Astrocyte (in vitro differentiated cells and primary cell): ENCODE results near the gene SMOC2.

ENCODE experiments used
- EZH2 ChIP-seq: IDR thresholded peaks from 2 replicates; pipeline ENCODE4 v1.6.1; 2012; ENCODE audit warnings: mild to moderate bottlenecking, low read length, inconsistent platforms; ENCODE audit not compliant: insufficient read depth
- TF ChIP-seq, protein P1 (sequence below): IDR thresholded peaks from 2 replicates; pipeline ENCODE4 v1.5.1; 2011; ENCODE audit warnings: low read depth, mild to moderate bottlenecking, inconsistent platforms, low read length, moderate library complexity; ENCODE audit not compliant: insufficient read depth

GRCh38 chr6:168571268-168571667 lies 130.3 kb downstream of the SMOC2 start:
- TF ChIP-seq, protein P1, sequence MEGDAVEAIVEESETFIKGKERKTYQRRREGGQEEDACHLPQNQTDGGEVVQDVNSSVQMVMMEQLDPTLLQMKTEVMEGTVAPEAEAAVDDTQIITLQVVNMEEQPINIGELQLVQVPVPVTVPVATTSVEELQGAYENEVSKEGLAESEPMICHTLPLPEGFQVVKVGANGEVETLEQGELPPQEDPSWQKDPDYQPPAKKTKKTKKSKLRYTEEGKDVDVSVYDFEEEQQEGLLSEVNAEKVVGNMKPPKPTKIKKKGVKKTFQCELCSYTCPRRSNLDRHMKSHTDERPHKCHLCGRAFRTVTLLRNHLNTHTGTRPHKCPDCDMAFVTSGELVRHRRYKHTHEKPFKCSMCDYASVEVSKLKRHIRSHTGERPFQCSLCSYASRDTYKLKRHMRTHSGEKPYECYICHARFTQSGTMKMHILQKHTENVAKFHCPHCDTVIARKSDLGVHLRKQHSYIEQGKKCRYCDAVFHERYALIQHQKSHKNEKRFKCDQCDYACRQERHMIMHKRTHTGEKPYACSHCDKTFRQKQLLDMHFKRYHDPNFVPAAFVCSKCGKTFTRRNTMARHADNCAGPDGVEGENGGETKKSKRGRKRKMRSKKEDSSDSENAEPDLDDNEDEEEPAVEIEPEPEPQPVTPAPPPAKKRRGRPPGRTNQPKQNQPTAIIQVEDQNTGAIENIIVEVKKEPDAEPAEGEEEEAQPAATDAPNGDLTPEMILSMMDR = no peak
- no peak for TF ChIP-seq EZH2
